HG03558 (cell line): ENCODE data around the gene COL21A1.
"Not testable (repeated sequence)": the region's sequence is repeated elsewhere in the genome, so short reads cannot be mapped to it uniquely, and the experiment has no call there.

Source experiments
- ATAC-seq: cut with Tn5 transposase; IDR thresholded peaks from one replicate; pipeline ENCODE4 v1.9.1; 2021; ENCODE audit warnings: moderate number of reproducible peaks; ENCODE audit not compliant: unreplicated experiment; ENCODE audit errors: extremely low read depth

Gene COL21A1

DNA sequence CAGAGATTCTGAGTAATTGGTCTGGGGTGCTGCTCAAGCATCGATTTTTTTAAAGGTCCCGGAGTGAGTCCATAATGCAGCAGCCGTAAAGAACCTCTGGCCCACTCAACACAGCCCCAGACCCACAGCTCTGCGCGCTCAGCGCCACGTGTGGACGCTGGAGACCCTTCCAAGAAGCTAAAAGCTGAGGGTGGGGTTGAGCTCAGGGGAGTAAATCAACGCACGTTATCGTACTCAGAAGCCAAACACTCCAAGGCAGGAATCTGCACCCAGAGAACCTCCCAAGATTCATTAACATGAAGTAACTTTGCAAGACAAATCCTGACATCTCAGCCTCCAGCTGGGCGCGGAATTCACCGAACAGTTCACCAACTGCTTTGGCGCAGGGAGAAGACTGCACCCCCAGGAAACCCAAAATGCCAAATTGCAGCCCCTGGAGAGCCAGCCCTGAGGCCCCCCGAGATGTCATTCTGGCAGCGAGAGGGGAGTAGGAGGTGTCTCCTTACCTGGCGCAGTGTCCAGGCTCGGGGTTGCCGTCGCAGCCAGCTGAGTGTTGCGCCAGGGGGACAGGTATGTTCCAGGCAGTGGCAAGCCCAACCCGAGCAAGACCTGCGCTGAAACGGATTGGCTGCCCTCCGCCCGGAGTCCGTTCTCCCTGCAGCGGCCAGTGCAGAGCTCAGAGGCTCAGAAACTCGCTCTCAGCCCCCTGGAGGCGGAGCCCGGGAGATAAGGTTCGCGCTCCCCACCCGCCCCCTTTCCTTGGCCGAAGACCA, at the start of gene COL21A1:
TSS of gene COL21A1 (minus strand) at position 700 of the 773 bp plus-strand sequence. CDS start 64,962 bp downstream, outside the sequence.
- ATAC-seq, result no peak

GRCh38 chr6:56293781-56294180, 46.4 kb upstream of the COL21A1 start:
- no peak for ATAC-seq

DNA sequence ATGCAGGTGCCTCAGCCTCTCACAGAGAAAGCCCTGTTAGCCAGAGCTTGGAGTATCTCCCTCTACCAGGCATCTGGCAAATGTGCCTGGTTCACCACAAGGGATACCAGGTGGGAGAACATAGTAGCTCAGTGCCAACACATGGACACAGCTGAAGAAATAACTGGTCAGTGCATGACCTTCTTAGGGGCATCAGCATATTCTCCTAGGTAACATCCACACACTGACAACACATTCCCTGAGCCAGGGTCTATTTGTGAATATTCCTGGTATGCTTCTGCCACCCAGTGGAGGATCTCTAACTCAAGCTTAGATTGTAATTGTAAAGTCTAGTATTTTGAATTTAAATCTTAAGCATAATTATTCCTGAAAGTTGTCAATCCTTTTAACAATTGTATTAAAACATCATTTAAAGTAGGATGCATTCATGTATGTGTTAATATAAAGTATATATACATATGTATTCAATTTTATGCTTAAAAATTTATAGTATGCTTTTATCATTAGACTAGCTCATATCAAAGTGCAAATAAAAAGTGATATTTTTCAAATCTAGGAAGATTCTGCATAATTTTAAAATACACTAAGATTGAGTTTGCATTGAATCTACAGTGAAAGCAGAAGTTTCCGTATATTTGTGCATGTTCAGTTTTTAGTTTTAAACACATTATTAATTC, 45.3 kb upstream of the COL21A1 start:
- ATAC-seq, result no peak

GRCh38 chr6:56291302-56291917, 44.0 kb upstream of the COL21A1 start:
- ATAC-seq, result no peak

- no peak for ATAC-seq
Observed at GRCh38 chr6:56289721-56290120, 42.3 kb upstream of the COL21A1 start.

GRCh38 chr6:56288347-56288746, 41.0 kb upstream of the COL21A1 start:
- ATAC-seq, result no peak

GRCh38 chr6:56282391-56282790, 35.0 kb upstream of the COL21A1 start:
- ATAC-seq, result no peak

GRCh38 chr6:56280126-56280525, 32.7 kb upstream of the COL21A1 start:
- no peak for ATAC-seq

DNA sequence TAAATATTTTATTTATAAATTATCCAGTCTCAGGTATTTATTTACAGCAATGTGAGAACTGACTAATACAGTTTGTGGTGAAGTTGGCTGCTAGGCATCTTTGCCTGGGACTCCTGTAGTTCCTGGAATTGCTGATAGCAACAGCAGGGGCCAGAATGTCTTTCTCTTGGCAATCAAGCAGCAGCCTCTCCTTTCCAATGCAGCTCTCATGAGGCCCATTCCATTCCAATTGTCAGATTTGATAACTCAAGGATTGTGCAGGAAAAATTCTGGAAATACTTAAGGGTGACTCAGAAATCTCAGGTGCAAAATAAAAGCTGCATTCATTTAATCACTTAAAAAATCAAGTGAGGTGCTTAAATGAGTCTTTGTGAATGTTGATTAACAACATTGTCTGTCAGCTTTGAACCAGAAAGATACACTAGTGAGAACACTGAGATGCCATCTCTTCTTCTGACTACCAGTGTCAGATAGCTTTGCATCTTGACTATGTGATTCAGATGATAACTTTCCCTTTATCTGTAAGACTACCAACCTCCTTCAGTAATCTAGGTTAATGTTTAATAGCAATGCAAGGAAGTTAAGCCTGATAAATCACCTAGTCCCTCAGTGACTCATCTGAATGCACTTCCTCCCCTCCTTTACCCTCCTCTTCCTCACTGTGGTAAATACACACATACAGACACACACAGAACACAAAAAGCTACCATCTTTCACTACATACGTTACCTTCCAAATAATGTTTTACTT, 32.1 kb upstream of the COL21A1 start:
- no peak for ATAC-seq

DNA sequence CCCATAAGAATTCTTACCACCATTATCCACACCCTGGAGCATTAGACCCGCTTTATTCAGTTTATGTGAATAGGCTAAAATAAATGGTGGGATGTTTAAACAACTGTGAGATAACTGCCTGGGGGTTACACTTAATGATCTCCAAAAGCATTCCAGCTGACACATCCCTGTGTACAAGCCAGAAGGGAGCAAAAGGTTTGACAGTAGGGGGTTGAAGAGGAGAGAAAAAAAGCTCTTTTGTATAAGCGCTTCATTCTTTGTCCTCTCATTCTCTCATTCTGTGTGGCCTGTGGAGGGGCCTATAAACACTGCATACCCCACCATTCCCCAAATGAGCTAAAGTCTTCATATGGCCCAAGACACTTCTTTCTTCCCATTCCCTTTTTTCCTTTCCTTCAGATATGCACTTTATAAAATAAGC, 30.8 kb upstream of the COL21A1 start:
- no peak for ATAC-seq

- ATAC-seq, result no peak
Observed at GRCh38 chr6:56270812-56271441, 23.5 kb upstream of the COL21A1 start.

DNA sequence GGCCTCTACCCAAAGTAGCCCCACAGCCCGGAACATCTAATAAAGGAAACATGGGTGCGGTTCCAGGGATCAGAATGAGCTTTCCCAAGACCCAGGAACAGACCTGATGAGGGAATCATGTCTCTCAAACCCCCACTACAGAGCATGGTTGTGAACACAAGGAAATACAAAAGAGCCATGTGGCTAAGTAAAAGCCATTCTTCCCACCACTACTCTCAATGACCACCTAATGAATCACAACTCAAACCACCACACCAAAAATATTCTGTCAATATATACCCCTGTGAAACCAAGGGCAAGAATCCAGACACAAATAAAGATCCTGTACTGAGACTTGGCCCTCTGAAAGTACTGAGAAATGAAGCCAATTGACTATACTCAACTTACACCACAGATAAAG, 20.9 kb upstream of the COL21A1 start:
- ATAC-seq, result no peak

- no peak for ATAC-seq
Observed at GRCh38 chr6:56266011-56266410, 18.6 kb upstream of the COL21A1 start.

GRCh38 chr6:56263596-56264315, 16.4 kb upstream of the COL21A1 start:
- ATAC-seq, result no peak

DNA sequence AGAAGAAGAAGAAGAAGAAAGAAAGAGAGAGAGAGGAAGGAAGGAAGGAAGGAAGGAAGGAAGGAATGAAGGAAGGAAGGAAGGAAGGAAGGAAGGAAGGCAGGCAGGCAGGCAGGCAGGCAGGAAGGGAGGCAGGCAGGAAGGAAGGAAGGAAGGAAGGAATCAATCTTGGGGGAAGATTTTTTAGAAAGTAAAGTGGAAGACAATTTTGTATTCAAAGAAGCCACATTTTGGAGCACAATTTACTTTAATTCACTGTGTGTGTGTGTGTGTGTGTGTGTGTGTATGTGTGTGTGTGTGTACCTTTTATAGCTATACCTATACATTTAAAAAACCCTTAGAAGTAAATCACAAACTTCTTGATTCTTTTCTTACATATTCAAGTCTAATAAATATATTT, 13.2 kb upstream of the COL21A1 start:
- ATAC-seq, result not testable (repeated sequence)

GRCh38 chr6:56259234-56260077, 12.1 kb upstream of the COL21A1 start:
- no peak for ATAC-seq

DNA sequence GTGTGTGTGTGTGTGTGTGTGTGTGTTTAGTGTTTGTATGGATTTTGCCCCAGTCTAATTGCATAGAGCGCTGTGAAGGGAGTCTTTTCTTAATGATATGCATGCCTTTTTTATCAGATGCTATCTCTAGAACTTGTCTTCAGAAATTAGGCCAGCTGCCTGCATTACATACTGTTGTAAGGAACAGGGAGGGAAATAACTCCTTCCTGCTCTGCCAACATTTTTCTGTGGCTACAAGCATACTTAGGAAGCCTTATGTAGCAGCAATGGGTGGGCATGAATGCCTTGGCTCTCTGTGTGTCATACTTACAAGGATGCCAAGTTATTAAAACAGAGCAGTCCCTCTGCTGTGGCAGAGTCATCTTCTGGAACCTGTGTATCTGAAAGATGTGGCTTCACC, 8.0 kb upstream of the COL21A1 start:
- ATAC-seq, result no peak

DNA sequence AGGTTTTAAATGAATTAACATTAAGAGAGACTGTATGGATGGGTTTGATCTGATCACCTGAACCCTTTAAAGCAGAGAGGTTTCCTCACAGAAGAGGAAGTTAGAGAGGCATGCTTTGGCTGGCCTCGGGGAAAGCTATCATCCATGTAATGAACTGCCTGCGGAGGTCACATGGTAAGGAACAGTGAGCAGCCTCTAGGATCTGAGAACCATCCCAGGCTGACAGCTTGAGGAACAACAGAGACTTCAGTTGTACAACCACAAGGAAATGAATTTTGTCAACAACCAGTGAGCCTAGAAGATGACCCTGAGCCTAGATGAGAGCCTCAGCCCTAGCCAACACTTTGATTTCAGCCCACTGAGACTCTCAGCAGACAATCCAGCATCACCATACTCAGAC, 2.9 kb upstream of the COL21A1 start:
- ATAC-seq, result no peak

DNA sequence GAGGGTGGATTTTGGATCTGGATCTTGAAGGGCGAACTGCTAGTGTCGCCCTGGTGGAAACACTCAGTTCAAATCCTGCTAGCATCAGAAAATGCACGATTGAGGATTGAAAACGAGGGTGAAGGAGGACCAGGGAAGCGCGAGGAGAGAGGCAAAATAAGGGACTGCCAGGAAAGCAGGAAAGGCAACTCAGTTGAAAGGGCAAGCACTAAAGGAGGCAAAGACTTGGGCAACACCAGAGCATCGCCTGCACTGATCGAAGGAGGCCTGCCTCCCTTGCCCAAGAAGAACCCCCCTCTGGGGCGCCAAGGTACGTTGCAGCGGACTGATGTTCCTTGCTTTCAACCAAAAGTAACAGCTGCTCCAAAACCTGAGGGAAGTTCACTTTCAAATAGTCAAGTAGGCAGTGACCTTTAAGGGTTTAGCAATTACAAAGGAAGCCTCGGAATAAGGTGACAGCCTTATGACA, 308 bp upstream of the COL21A1 start:
- no peak for ATAC-seq
